Caco-2 (cell line): Measurements from ENCODE around the gene LCLAT1. TPM values are rescaled to one million over a fixed set of nuclear protein-coding genes. Genes with fewer than 3 reads are reported as not detected.

Experiments
- BruUV-seq: library from RNA; stranded (reverse); fragments of 400-500 nt; replicated peaks from 2 replicates; lab custom pipeline; 2021; lab: Mats Ljungman, UMichigan
- CTCF ChIA-PET: fragments of 300-600 bp; sonication (Branson Sonifier 250); formaldehyde crosslinking; loops from one replicate; lab custom pipeline; 2022; ENCODE audit warnings: antibody characterized with exemption; lab: Charles Lee
- POLR2A ChIA-PET: fragments of 300-600 bp; sonication (Branson Sonifier 250); formaldehyde crosslinking; loops from one replicate; lab custom pipeline; 2022; ENCODE audit warnings: antibody characterized with exemption; lab: Charles Lee
- DNase-seq, 2 experiments: peaks; one replicate each; pipeline versions ENCODE4 v3.0.0 to v3.0.0-alpha.2; 2020 to 2022
- H3K27me3 ChIP-seq: replicated peaks from 2 replicates; pipeline ENCODE4 v1.6.0; 2011; ENCODE audit warnings: low read length; ENCODE audit not compliant: control insufficient read depth, insufficient read depth
- H3K36me3 ChIP-seq: 2 replicates; pipeline ENCODE4 v1.5.1; 2011; ENCODE audit warnings: low read length; ENCODE audit not compliant: control insufficient read depth, insufficient read depth
- H3K4me1 ChIP-seq: fragments of 250-450 bp; sonication (Bioruptor Pico); 2 replicates; pipeline ENCODE4 v1.5.1; 2020; ENCODE audit warnings: mild to moderate bottlenecking
- H3K4me3 ChIP-seq: 2 replicates; pipeline ENCODE4 v1.5.1; 2011; ENCODE audit warnings: low read depth, mild to moderate bottlenecking, control low read depth, low read length
- H3K9me3 ChIP-seq: fragments of 250-450 bp; sonication (Bioruptor Pico); 2 replicates; pipeline ENCODE4 v1.5.1; 2020; ENCODE audit warnings: mild to moderate bottlenecking, moderate library complexity
- H3K27ac Mint-ChIP-seq: one replicate; pipeline ENCODE4 v1.8.0; 2022; ENCODE audit warnings: mixed read lengths; ENCODE audit not compliant: unreplicated experiment
- H3K27me3 Mint-ChIP-seq: one replicate; pipeline ENCODE4 v1.8.0; 2022; ENCODE audit warnings: mixed read lengths; ENCODE audit not compliant: insufficient read depth, unreplicated experiment
- H3K36me3 Mint-ChIP-seq: one replicate; pipeline ENCODE4 v1.8.0; 2022; ENCODE audit warnings: mild to moderate bottlenecking, mixed read lengths; ENCODE audit not compliant: insufficient read depth, unreplicated experiment
- H3K4me1 Mint-ChIP-seq: one replicate; pipeline ENCODE4 v1.8.0; 2022; ENCODE audit warnings: low read depth, mixed read lengths; ENCODE audit not compliant: unreplicated experiment
- H3K4me3 Mint-ChIP-seq: one replicate; pipeline ENCODE4 v1.8.0; 2022; ENCODE audit warnings: mild to moderate bottlenecking, moderate library complexity, mixed read lengths; ENCODE audit not compliant: unreplicated experiment
- H3K9me3 Mint-ChIP-seq: one replicate; pipeline ENCODE4 v1.8.0; 2022; ENCODE audit warnings: mixed read lengths; ENCODE audit not compliant: unreplicated experiment
- CTCF ChIP-seq, 2 experiments: fragments of 200-600 bp in 1 of 2; IDR thresholded peaks; 1 replicate in 1 of 2; 2 replicates in 1 of 2; pipeline versions ENCODE4 v1.5.1 to v1.8.0; 2011 to 2022; ENCODE audit warnings: antibody characterized with exemption in 1 of 2, control low read depth in 1 of 2, inconsistent platforms in 1 of 2, low read depth in 1 of 2, low read length in 1 of 2, mild to moderate bottlenecking in 1 of 2, moderate library complexity in 1 of 2; ENCODE audit not compliant: insufficient read depth in 1 of 2, severe bottlenecking in 1 of 2, unreplicated experiment in 1 of 2
- intact Hi-C: fragments of 100-400 bp; cut with micrococcal nuclease; formaldehyde crosslinking; loops from one replicate; pipeline ENCODE4 v1.10.0; 2022; ENCODE audit not compliant: unreplicated experiment
- total RNA-seq: library from RNA; stranded (reverse); gene quantifications from 2 replicates; pipeline ENCODE4 v1.2.3, GENCODE V29; 2022

LCLAT1 gene
- total RNA-seq, 1 experiment from 2014 or later = 52.2 TPM

- peaks cover 10% of the 10 kb centered on the region for H3K4me1 ChIP-seq
- H3K27me3 ChIP-seq = no peaks in the 10 kb centered on the region
- H3K27ac Mint-ChIP-seq = no peak overlapping the region
- ChIA-PET CTCF (no interaction called here), POLR2A (no interaction called here)
- no peaks in the 10 kb centered on the region for H3K36me3 ChIP-seq
- intact Hi-C loops = no loop called here
- no peak for TF ChIP-seq CTCF (IDR thresholded peaks at IDR 0.05; ENCODE audit: insufficient read depth in 1 of 2, low read depth in 1 of 2, low read length in 1 of 2, severe bottlenecking in 1 of 2, unreplicated experiment in 1 of 2)
- H3K9me3 Mint-ChIP-seq = no peaks in the 10 kb centered on the region
- no peaks in the 10 kb centered on the region for H3K9me3 ChIP-seq
- H3K4me1 Mint-ChIP-seq = peaks cover 23% of the 10 kb centered on the region
- H3K27me3 Mint-ChIP-seq = no peaks in the 10 kb centered on the region
- no TSS peak for BruUV-seq
- H3K36me3 Mint-ChIP-seq = no peaks in the 10 kb centered on the region
- H3K4me3 Mint-ChIP-seq = no peak overlapping the region
- DNase-seq = no peak
- no peak overlapping the region for H3K4me3 ChIP-seq
These were observed 9.1 kb upstream of the LCLAT1 start for GRCh38 chr2:30437809-30438548.

DNA sequence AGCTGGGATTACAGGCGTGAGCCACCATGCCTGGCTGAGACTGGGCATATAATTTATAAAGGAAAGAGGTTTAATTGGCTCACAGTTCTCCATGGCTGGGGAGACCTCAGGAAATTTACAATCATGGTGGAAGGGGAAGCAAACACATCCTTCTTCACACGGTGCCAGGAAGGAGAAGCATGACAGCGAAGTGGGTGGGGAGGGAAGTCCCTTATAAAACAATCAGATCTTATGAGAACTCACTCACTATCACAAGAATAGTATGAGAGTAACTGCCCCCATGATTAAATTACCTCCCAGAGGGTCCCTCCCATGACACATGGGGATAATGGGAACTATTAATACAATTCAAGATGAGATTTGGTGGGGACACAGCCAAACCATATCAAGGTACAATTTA, 7.8 kb upstream of the LCLAT1 start:
- Mint-ChIP-seq H3K36me3 (no peaks in the 10 kb centered on the region), H3K27me3 (no peaks in the 10 kb centered on the region), H3K4me1 (peaks cover 13% of the 10 kb centered on the region), H3K9me3 (no peaks in the 10 kb centered on the region), H3K27ac (no peak overlapping the region), H3K4me3 (no peak overlapping the region)
- POLR2A ChIA-PET = no interaction called here
- intact Hi-C loops = no loop called here
- no peak for TF ChIP-seq CTCF (IDR thresholded peaks at IDR 0.05; ENCODE audit: insufficient read depth in 1 of 2, low read depth in 1 of 2, low read length in 1 of 2, severe bottlenecking in 1 of 2, unreplicated experiment in 1 of 2)
- H3K36me3 ChIP-seq = no peaks in the 10 kb centered on the region
- CTCF ChIA-PET = no interaction called here
- no peak for DNase-seq
- no peaks in the 10 kb centered on the region for H3K27me3 ChIP-seq
- BruUV-seq = no TSS peak
- peaks cover 2% of the 10 kb centered on the region for H3K4me1 ChIP-seq
- no peak overlapping the region for H3K4me3 ChIP-seq
- no peaks in the 10 kb centered on the region for H3K9me3 ChIP-seq

DNA sequence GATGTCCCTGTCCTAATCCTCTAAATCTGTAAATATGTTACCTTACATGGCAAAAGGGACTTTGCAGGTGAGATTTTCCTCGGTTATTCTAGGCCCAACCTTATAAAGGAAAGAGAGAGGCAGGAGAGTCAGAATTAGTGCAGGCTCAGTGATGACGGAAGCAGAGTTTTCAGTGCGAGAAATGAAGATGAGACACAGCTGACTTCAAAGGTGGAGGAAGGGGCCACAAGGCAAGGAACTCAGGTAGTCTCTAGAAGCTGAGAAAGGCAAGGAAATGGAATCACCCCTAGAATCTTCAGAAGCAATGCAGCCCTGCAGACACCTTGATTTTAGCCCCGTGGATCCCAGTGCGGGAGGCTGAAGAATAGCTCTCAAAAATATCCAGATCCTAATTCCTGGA, 7.2 kb upstream of the LCLAT1 start:
- no peak for DNase-seq
- no peak for TF ChIP-seq CTCF (IDR thresholded peaks at IDR 0.05; ENCODE audit: insufficient read depth in 1 of 2, low read depth in 1 of 2, low read length in 1 of 2, severe bottlenecking in 1 of 2, unreplicated experiment in 1 of 2)
- ChIA-PET POLR2A (no interaction called here), CTCF (no interaction called here)
- H3K36me3 ChIP-seq = no peaks in the 10 kb centered on the region
- H3K4me1 Mint-ChIP-seq = peaks cover 8% of the 10 kb centered on the region
- BruUV-seq = no TSS peak
- H3K4me3 ChIP-seq = no peak overlapping the region
- no peaks in the 10 kb centered on the region for H3K27me3 Mint-ChIP-seq
- no peaks in the 10 kb centered on the region for H3K27me3 ChIP-seq
- intact Hi-C loops = loop anchor here (10.0 kb wide), 2 partner anchors 265 to 275 kb away; no protein-coding TSS in a partner anchor
- no peaks in the 10 kb centered on the region for H3K9me3 Mint-ChIP-seq
- no peaks in the 10 kb centered on the region for H3K4me1 ChIP-seq
- no peak overlapping the region for H3K27ac Mint-ChIP-seq
- no peaks in the 10 kb centered on the region for H3K36me3 Mint-ChIP-seq
- no peak overlapping the region for H3K4me3 Mint-ChIP-seq
- no peaks in the 10 kb centered on the region for H3K9me3 ChIP-seq
